Measurements from ENCODE around the gene ENAH.
"Not testable (repeated sequence)": the region's sequence is repeated elsewhere in the genome, so short reads cannot be mapped to it uniquely, and the experiment has no call there.

Gene ENAH

GRCh38 chr1:225652729-225653462 lies at the start of gene ENAH:
TSS of gene ENAH (minus strand) at chr1:225653123. CDS start at chr1:225652690, 433 bp downstream.
- DNase-seq: peak; percentile 92

- DNase-seq: no peak
Measured at GRCh38 chr1:225700889-225701465, 48.1 kb upstream of the ENAH start.

GRCh38 chr1:225700164-225700821 lies 47.4 kb upstream of the ENAH start:
- peak; percentile 59 for DNase-seq

- peak; percentile 46 for DNase-seq
Measured at GRCh38 chr1:225699336-225699735, 46.4 kb upstream of the ENAH start.

- DNase-seq: not testable (repeated sequence)
Measured at GRCh38 chr1:225698194-225698593, 45.3 kb upstream of the ENAH start.

GRCh38 chr1:225697428-225697827 lies 44.5 kb upstream of the ENAH start:
- peak; percentile 14 for DNase-seq

- peak; percentile 43 for DNase-seq
Measured at GRCh38 chr1:225695578-225696337, 42.8 kb upstream of the ENAH start.

- no peak for DNase-seq
Measured at GRCh38 chr1:225694151-225694603, 41.3 kb upstream of the ENAH start.

- DNase-seq: not testable (repeated sequence)
Measured at GRCh38 chr1:225693697-225694096, 40.8 kb upstream of the ENAH start.

GRCh38 chr1:225693085-225693696 lies 40.3 kb upstream of the ENAH start:
- DNase-seq: no peak

GRCh38 chr1:225692517-225692879 lies 39.6 kb upstream of the ENAH start:
- DNase-seq: no peak

- peak; percentile 29 for DNase-seq
Measured at GRCh38 chr1:225691861-225692516, 39.1 kb upstream of the ENAH start.

- no peak for DNase-seq
Measured at GRCh38 chr1:225691377-225691776, 38.5 kb upstream of the ENAH start.

- no peak for DNase-seq
Measured at GRCh38 chr1:225689882-225690459, 37.0 kb upstream of the ENAH start.

- DNase-seq: no peak
Measured at GRCh38 chr1:225688345-225688744, 35.4 kb upstream of the ENAH start.

- DNase-seq: no peak
Measured at GRCh38 chr1:225685476-225686176, 32.7 kb upstream of the ENAH start.

GRCh38 chr1:225684741-225685140 lies 31.8 kb upstream of the ENAH start:
- DNase-seq: no peak

GRCh38 chr1:225681231-225681630 lies 28.3 kb upstream of the ENAH start:
- DNase-seq: no peak

- no peak for DNase-seq
Measured at GRCh38 chr1:225678545-225678944, 25.6 kb upstream of the ENAH start.

GRCh38 chr1:225677350-225678124 lies 24.6 kb upstream of the ENAH start:
- peak; percentile 71 for DNase-seq

All from eye (tissue), 1 donor.